Liver (tissue), 9 donors: ENCODE data around the gene MGAT4A. TPM values are rescaled to one million over a fixed set of nuclear protein-coding genes. Genes with fewer than 3 reads are reported as not detected.

Source experiments
- DNase-seq: peaks from one replicate; pipeline ENCODE4 v3.0.0-alpha.2; 2017; ENCODE audit warnings: low spot score
- H3K27ac ChIP-seq, 2 donors: one replicate each; pipeline ENCODE4 v1.7.0; 2013; ENCODE audit warnings: inconsistent platforms in 2 of 2, low read length in 2 of 2, control low read depth in 1 of 2, low read depth in 1 of 2, mild to moderate bottlenecking in 1 of 2
- H3K27me3 ChIP-seq, 4 donors: one replicate each; pipeline versions ENCODE4 v1.6.1 to v1.7.0; 2013; ENCODE audit warnings: low read length in 3 of 4, inconsistent platforms in 1 of 4, mild to moderate bottlenecking in 1 of 4, moderate library complexity in 1 of 4; ENCODE audit not compliant: control insufficient read depth in 4 of 4, insufficient read depth in 4 of 4
- H3K36me3 ChIP-seq, 4 donors: one replicate each; pipeline versions ENCODE4 v1.6.1 to v1.7.0; 2013; ENCODE audit warnings: low read length in 3 of 4, mild to moderate bottlenecking in 3 of 4, low read depth in 1 of 4, moderate library complexity in 1 of 4; ENCODE audit not compliant: control insufficient read depth in 4 of 4, insufficient read depth in 3 of 4
- H3K4me1 ChIP-seq, 4 donors: one replicate each; pipeline versions ENCODE4 v1.6.1 to v1.7.0; 2013; ENCODE audit warnings: low read length in 3 of 4, mild to moderate bottlenecking in 3 of 4, moderate library complexity in 1 of 4; ENCODE audit not compliant: control insufficient read depth in 4 of 4, insufficient read depth in 4 of 4
- H3K4me3 ChIP-seq, 3 donors: one replicate each; pipeline versions ENCODE4 v1.6.1 to v1.7.0; 2013; ENCODE audit warnings: low read length in 3 of 3, control low read depth in 1 of 3, low read depth in 1 of 3, mild to moderate bottlenecking in 1 of 3
- H3K9ac ChIP-seq, 2 donors: one replicate each; pipeline ENCODE4 v1.7.0; 2013; ENCODE audit warnings: low read length in 2 of 2, mild to moderate bottlenecking in 2 of 2, moderate library complexity in 2 of 2, control low read depth in 1 of 2, low read depth in 1 of 2
- H3K9me3 ChIP-seq, 4 donors: one replicate each; pipeline versions ENCODE4 v1.6.1 to v1.7.0; 2013; ENCODE audit warnings: low read length in 3 of 4; ENCODE audit not compliant: control insufficient read depth in 4 of 4
- EGR1 ChIP-seq, 2 donors: IDR thresholded peaks; 2 replicates each; pipeline ENCODE4 v1.6.1; 2016 to 2018; ENCODE audit warnings: antibody characterized with exemption in 2 of 2, low read depth in 2 of 2
- FOXA1 ChIP-seq: IDR thresholded peaks from 2 replicates; pipeline ENCODE4 v1.6.1; 2016; ENCODE audit warnings: antibody characterized with exemption
- FOXA2 ChIP-seq: IDR thresholded peaks from 2 replicates; pipeline ENCODE4 v1.6.1; 2016; ENCODE audit warnings: antibody characterized with exemption
- GABPA ChIP-seq, 2 donors: IDR thresholded peaks in 1 of 2; conservative IDR thresholded peaks in 1 of 2; 2 replicates each; pipeline ENCODE4 v1.6.1; 2016; ENCODE audit warnings: antibody characterized with exemption in 2 of 2, mild to moderate bottlenecking in 1 of 2, moderate library complexity in 1 of 2
- HNF4A ChIP-seq, 2 donors: conservative IDR thresholded peaks; 2 replicates each; pipeline ENCODE4 v1.6.1; 2016; ENCODE audit warnings: antibody characterized with exemption in 2 of 2, mild to moderate bottlenecking in 2 of 2
- HNF4G ChIP-seq: IDR thresholded peaks from 2 replicates; pipeline ENCODE4 v1.6.1; 2016; ENCODE audit warnings: antibody characterized with exemption
- JUND ChIP-seq, 2 donors: IDR thresholded peaks; 2 replicates each; pipeline ENCODE4 v1.6.1; 2016; ENCODE audit warnings: antibody characterized with exemption in 2 of 2
- NR2F2 ChIP-seq: IDR thresholded peaks from 2 replicates; pipeline ENCODE4 v1.6.1; 2016; ENCODE audit warnings: antibody characterized with exemption
- RAD21 ChIP-seq, 2 donors: IDR thresholded peaks; 2 replicates each; pipeline ENCODE4 v1.6.1; 2016; ENCODE audit warnings: antibody characterized with exemption in 2 of 2, mild to moderate bottlenecking in 2 of 2
- RXRA ChIP-seq, 2 donors: IDR thresholded peaks; 2 replicates each; pipeline ENCODE4 v1.6.1; 2017 to 2018; ENCODE audit warnings: antibody characterized with exemption in 2 of 2, mild to moderate bottlenecking in 1 of 2
- SP1 ChIP-seq: IDR thresholded peaks from 2 replicates; pipeline ENCODE4 v1.6.1; 2018; ENCODE audit warnings: antibody characterized with exemption, mild to moderate bottlenecking
- TAF1 ChIP-seq: conservative IDR thresholded peaks from 2 replicates; pipeline ENCODE4 v1.6.1; 2016; ENCODE audit warnings: antibody characterized with exemption, mild to moderate bottlenecking
- YY1 ChIP-seq: IDR thresholded peaks from 2 replicates; pipeline ENCODE4 v1.6.1; 2016; ENCODE audit warnings: antibody characterized with exemption, mild to moderate bottlenecking
- WGBS: extraction: QIAGEN DNeasy Blood & Tissue Kit; methylation state at CpG from one replicate; pipeline ENCODE4 v1.1.7; 2013; 5-methylcytosine and 5-hydroxymethylcytosine counted together
- polyA plus RNA-seq, 2 donors: library from polyadenylated mRNA; stranded (reverse) in 1 of 2; unstranded in 1 of 2; fragments of 200-250 nt in 1 of 2; fragments of >200 nt in 1 of 2; fragmentation: Nextera tagmentation in 1 of 2; extraction: Ambion mirVana in 1 of 2; gene quantifications; one replicate each; pipeline versions ENCODE4 v1.2.1 to v1.2.3, GENCODE V29; 2013 to 2015
- total RNA-seq, 2 donors: library from RNA; depleted of rRNA; stranded (reverse); fragments of >200 nt; gene quantifications; one replicate each; pipeline ENCODE4 v1.2.3, GENCODE V29; 2014
- TF ChIP-seq, protein P1 (sequence below): IDR thresholded peaks from 2 replicates; pipeline ENCODE4 v1.6.1; 2016; ENCODE audit warnings: antibody characterized with exemption
- TF ChIP-seq, protein P2 (sequence below): fragments of 150-350 bp; IDR thresholded peaks from 2 replicates; pipeline ENCODE4 v1.5.1; 2017; ENCODE audit warnings: improper control_type of control experiment, low read depth, low read length; ENCODE audit not compliant: missing input control
- TF ChIP-seq, protein P3 (sequence below): IDR thresholded peaks from 2 replicates; pipeline ENCODE4 v1.6.1; 2016; ENCODE audit warnings: antibody characterized with exemption
- TF ChIP-seq, protein P4 (sequence below): IDR thresholded peaks from 2 replicates; pipeline ENCODE4 v1.6.1; 2016; ENCODE audit warnings: antibody characterized with exemption, mild to moderate bottlenecking
- TF ChIP-seq, protein P5 (sequence below): IDR thresholded peaks from 2 replicates; pipeline ENCODE4 v1.6.1; 2016; ENCODE audit warnings: antibody characterized with exemption
- donor health status: healthy.
- donor health status: healthy.
- donor health status: healthy.
- donor health status: healthy.
- donor health status: healthy.

The MGAT4A gene
- total and polyA plus RNA-seq, 4 donors, result 2.7 to 17.3 (median 5.4) TPM

DNA sequence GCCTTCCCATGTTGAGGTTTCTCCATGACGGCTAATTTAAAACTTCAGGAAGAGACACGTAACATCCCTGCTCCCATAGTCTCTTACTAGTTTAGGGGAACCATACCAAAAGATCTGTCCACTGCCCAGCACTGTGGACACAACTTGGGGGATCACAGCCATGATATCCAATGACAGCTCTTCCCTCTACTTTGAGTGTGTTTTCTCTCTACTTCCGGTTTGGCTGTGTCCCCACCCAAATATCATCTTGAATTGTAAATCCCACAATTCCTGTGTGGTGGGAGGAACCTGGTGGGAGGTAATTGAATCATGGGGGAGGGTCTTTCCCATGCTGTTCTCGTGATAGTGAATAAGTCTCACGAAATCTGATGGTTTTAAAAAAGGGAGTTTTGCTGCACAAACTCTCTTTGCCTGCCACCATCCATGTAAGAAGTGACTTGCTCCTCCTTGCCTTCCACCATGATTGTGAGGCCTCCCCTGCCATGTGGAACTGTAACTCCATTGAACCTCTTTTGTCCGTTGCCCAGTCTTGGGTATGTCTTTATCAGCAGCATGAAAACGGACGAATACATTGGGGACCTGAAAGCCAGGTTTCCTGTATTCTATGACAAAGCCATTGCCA is 1.6 kb upstream of the MGAT4A start:
- H3K27me3 ChIP-seq, result no peaks in the 10 kb centered on the region
- H3K9me3 ChIP-seq, result no peaks in the 10 kb centered on the region
- H3K9ac ChIP-seq, result no peak overlapping the region
- H3K36me3 ChIP-seq, result no peaks in the 10 kb centered on the region
- no peak overlapping the region for H3K27ac ChIP-seq
- no peak for DNase-seq
- peaks cover 0 to 32% (median 21%) of the 10 kb centered on the region in 4 donors for H3K4me1 ChIP-seq
- 88% methylated on average over 8 of the region's 8 CpGs for WGBS
- TF ChIP-seq, protein P1, sequence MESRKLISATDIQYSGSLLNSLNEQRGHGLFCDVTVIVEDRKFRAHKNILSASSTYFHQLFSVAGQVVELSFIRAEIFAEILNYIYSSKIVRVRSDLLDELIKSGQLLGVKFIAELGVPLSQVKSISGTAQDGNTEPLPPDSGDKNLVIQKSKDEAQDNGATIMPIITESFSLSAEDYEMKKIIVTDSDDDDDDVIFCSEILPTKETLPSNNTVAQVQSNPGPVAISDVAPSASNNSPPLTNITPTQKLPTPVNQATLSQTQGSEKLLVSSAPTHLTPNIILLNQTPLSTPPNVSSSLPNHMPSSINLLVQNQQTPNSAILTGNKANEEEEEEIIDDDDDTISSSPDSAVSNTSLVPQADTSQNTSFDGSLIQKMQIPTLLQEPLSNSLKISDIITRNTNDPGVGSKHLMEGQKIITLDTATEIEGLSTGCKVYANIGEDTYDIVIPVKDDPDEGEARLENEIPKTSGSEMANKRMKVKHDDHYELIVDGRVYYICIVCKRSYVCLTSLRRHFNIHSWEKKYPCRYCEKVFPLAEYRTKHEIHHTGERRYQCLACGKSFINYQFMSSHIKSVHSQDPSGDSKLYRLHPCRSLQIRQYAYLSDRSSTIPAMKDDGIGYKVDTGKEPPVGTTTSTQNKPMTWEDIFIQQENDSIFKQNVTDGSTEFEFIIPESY, result no peak
- TF ChIP-seq RXRA (IDR thresholded peaks at IDR 0.05) (no peak), JUND (IDR thresholded peaks at IDR 0.05) (no peak), SP1 (no peak), FOXA2 (no peak), FOXA1 (no peak), EGR1 (IDR thresholded peaks at IDR 0.05; ENCODE audit: low read depth in 2 of 2) (no peak), NR2F2 (no peak), GABPA (IDR thresholded peaks at IDR 0.05 in 1 of 2, conservative IDR thresholded peaks at IDR 0.05 in 1 of 2) (no peak), HNF4A (conservative IDR thresholded peaks at IDR 0.05) (no peak), RAD21 (IDR thresholded peaks at IDR 0.05) (no peak), TAF1 (no peak), YY1 (no peak), HNF4G (no peak)
- TF ChIP-seq, protein P2, sequence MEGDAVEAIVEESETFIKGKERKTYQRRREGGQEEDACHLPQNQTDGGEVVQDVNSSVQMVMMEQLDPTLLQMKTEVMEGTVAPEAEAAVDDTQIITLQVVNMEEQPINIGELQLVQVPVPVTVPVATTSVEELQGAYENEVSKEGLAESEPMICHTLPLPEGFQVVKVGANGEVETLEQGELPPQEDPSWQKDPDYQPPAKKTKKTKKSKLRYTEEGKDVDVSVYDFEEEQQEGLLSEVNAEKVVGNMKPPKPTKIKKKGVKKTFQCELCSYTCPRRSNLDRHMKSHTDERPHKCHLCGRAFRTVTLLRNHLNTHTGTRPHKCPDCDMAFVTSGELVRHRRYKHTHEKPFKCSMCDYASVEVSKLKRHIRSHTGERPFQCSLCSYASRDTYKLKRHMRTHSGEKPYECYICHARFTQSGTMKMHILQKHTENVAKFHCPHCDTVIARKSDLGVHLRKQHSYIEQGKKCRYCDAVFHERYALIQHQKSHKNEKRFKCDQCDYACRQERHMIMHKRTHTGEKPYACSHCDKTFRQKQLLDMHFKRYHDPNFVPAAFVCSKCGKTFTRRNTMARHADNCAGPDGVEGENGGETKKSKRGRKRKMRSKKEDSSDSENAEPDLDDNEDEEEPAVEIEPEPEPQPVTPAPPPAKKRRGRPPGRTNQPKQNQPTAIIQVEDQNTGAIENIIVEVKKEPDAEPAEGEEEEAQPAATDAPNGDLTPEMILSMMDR, result no peak
- TF ChIP-seq, protein P3, sequence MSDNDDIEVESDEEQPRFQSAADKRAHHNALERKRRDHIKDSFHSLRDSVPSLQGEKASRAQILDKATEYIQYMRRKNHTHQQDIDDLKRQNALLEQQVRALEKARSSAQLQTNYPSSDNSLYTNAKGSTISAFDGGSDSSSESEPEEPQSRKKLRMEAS, result no peak
- TF ChIP-seq, protein P4, sequence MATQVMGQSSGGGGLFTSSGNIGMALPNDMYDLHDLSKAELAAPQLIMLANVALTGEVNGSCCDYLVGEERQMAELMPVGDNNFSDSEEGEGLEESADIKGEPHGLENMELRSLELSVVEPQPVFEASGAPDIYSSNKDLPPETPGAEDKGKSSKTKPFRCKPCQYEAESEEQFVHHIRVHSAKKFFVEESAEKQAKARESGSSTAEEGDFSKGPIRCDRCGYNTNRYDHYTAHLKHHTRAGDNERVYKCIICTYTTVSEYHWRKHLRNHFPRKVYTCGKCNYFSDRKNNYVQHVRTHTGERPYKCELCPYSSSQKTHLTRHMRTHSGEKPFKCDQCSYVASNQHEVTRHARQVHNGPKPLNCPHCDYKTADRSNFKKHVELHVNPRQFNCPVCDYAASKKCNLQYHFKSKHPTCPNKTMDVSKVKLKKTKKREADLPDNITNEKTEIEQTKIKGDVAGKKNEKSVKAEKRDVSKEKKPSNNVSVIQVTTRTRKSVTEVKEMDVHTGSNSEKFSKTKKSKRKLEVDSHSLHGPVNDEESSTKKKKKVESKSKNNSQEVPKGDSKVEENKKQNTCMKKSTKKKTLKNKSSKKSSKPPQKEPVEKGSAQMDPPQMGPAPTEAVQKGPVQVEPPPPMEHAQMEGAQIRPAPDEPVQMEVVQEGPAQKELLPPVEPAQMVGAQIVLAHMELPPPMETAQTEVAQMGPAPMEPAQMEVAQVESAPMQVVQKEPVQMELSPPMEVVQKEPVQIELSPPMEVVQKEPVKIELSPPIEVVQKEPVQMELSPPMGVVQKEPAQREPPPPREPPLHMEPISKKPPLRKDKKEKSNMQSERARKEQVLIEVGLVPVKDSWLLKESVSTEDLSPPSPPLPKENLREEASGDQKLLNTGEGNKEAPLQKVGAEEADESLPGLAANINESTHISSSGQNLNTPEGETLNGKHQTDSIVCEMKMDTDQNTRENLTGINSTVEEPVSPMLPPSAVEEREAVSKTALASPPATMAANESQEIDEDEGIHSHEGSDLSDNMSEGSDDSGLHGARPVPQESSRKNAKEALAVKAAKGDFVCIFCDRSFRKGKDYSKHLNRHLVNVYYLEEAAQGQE, result no peak
- TF ChIP-seq, protein P5, sequence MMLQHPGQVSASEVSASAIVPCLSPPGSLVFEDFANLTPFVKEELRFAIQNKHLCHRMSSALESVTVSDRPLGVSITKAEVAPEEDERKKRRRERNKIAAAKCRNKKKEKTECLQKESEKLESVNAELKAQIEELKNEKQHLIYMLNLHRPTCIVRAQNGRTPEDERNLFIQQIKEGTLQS, result no peak
- H3K4me3 ChIP-seq, result no peak overlapping the region
